ENCODE results near the gene TSPEAR.

The TSPEAR gene

DNA sequence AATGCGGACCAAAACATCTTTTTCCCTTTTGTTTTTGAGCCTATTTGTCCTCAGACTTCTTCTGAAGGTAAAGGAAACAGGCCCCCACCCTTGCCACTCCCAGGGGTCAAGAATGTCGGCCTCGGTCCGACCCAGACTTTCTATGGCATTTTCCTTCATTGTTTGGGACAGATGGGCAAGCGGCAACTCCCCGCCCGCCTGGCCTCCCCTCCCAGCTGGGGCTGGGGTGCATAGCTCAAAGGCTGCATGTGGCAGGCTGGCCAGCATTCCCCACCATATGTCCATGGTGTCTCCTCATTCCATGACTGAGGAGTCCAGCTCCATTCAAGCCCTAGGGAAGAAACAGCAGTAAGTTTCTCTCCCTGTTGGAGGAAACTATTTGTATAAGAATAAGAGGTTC is 29.4 kb upstream of the TSPEAR start:
- no peak for DNase-seq

- no peak for DNase-seq
Measured at GRCh38 chr21:44739316-44739715, 27.9 kb upstream of the TSPEAR start.

GRCh38 chr21:44738621-44739020 is 27.2 kb upstream of the TSPEAR start:
- no peak for DNase-seq

GRCh38 chr21:44737706-44738354 is 26.5 kb upstream of the TSPEAR start:
- DNase-seq, result no peak

DNA sequence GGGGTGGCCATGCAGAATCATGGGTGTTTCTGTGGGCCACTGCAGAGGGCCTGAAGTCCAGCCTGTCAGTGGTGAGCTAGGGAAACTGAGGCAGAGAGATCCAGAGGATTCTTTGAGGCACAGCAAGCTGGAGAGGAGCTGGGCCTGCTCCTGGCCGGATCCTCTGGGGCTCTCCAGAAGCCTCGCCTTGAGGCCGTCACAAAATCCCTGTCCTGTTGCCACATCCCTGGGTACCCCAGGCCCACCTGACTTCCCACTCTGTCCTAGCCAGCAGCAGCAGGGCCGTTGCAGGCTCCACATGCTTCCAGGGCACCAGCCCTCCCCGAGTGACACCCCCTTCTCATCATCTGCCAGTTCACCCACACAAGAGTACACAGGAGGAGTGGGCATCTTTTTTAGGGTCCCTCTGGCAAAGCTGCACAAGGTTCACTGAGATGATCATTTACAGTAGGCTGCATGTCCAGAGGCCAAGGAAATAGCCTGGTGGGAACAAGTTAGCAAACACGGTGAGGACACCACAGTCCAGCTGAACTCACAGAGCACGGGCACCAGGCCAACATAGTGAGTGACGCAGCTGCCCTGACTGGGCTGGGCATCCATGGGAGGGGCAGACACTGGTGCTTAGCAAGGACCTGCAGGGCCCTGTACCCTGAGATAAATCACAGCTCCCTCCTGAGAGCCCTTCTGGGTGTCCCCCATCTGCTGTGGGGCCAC is 25.1 kb upstream of the TSPEAR start:
- DNase-seq, result no peak

GRCh38 chr21:44735821-44736220 is 24.4 kb upstream of the TSPEAR start:
- DNase-seq, result no peak

GRCh38 chr21:44734841-44735240 is 23.5 kb upstream of the TSPEAR start:
- DNase-seq, result no peak

GRCh38 chr21:44734026-44734745 is 22.8 kb upstream of the TSPEAR start:
- DNase-seq, result no peak

- DNase-seq, result no peak
Measured at GRCh38 chr21:44732956-44733355, 21.6 kb upstream of the TSPEAR start.

DNA sequence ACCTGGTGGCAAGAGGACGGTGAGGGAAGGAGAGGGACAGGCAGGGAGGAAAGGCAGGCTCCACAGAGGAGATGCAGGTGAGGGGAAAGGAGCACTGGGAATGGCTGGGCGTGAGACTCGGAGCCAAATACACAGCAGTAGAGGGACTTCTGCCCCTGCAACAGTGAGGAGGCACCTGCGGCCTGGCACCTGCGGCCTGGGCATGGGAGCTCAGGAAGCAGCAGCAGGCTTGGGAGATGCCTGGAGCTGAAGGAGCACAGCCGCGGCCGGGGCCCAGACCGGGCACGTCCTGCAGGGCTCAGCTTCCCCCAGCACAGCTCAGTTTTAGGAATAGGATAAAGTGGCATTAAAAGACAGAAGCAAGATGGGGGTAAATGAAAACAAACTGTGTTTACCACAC is 20.9 kb upstream of the TSPEAR start:
- DNase-seq, result no peak

DNA sequence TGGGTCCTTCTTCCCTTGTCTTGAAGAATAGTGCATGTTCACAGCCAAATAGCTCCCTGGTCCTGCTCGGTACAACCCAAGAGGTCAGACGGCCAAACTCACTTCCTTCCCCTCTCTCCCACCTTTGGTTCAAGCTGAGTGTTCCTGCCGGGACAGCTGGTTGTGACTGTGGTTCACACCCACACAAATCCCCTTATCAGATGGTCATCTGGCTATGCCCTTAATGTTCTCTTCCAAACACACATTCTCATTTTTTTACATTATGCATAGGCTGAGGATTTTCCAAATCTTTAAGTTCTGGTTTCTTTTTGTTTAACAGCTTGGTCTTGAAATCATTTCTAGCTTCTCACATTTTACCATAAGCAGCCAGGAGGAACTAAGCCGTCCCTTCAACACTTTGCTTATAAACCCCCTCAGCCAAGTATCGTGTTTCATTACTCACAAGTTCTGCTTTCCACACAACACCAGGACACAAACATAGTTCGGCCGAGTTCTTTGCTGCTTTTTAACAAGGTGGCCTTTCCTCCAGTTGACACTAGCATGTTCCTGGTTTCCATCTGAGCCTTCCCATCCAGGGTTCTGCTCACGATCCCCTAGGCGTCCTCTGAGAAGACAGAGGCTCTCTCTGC is 19.7 kb upstream of the TSPEAR start:
- no peak for DNase-seq

- DNase-seq, result no peak
Measured at GRCh38 chr21:44730028-44730395, 18.6 kb upstream of the TSPEAR start.

- no peak for DNase-seq
Measured at GRCh38 chr21:44729336-44730027, 18.1 kb upstream of the TSPEAR start.

GRCh38 chr21:44728716-44729115 is 17.3 kb upstream of the TSPEAR start:
- no peak for DNase-seq

- DNase-seq, result no peak
Measured at GRCh38 chr21:44727757-44728156, 16.4 kb upstream of the TSPEAR start.

- no peak for DNase-seq
Measured at GRCh38 chr21:44727321-44727720, 15.9 kb upstream of the TSPEAR start.

- no peak for DNase-seq
Measured at GRCh38 chr21:44726826-44727225, 15.5 kb upstream of the TSPEAR start.

DNA sequence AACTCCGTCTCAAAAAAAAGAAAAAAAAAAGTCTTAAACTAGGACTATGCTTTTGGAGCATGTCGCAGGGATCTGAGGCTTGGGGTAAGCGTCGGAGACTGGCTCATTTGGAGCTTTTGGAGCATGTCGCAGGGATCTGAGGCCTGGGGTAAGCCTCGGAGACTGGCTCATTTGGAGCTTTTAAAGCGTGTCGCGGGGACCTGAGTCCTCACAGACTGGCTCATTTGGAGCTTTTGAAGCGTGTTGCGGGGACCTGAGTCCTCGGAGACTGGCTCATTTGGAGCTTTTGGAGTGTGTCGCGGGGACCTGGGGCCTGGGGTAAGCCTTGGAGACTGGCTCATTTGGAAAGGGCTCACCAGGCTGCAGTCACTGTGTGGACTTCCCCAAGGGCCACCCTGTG is 13.6 kb upstream of the TSPEAR start:
- no peak for DNase-seq

DNA sequence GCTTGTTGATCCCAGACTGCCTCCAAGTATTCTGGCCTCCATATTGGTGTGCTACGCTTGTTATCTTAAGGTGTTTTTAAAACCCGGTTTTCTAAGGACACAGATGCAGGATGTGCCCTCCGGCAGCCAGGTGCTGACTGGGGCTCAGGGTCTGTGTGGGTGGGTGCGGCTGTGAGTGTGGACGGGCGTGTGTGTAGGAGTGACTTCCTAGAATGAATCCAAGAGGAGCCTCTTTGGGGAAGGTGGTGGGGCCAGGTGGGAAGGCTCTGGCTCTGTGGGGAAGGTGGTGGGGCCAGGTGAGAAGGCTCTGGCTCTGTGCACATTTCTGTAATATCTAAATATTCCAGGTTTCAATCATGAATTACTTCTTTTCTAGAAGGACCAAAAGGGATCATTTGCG is 12.8 kb upstream of the TSPEAR start:
- no peak for DNase-seq

DNA sequence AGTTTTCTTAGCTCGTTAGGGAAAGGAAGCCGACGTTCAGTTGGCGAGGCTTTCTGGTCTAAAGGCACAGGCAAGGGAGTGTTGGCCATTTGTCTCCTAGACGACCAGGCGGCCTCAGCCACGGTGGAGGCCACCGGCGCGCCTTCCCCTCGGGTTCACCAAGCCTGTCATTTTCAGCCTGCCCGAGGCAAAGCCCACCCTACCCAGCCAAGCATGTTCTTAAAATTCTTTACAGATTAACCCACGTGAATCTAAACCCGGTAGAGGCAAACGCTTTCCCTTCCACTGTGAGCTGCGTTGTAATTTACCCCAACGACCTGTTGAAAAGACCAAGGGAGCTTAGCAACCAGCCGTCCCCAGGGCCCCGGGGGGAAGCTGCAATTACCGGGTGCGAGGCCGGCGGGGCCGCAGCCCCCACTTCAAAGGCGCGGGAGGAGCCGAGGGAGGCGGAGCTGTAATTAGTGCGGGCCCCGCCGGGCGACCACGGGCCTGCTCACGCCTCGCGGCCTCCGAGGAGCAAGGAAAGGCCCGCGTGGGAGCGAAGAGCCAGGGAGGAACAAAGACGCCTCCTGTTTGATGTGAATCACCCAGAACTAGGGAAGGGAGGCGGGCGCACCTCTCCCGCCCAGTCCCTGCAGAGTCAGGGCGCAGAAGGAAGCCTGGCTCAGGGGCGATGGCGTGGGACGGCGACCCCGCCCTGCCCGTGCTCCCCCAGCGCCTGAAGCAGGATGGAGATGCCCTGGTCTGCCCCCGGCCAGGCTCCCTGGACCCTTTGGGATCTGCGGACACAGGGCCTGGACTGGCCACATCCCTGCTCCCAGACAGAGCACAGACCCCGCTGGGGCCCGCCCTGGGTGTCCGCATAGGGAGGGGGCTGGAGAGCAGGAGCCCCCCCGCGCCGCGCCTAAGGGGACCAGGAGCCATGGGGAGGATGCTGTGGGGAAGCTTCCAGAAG is 12.1 kb upstream of the TSPEAR start:
- DNase-seq, result no peak

- DNase-seq, result no peak
Measured at GRCh38 chr21:44722731-44723130, 11.4 kb upstream of the TSPEAR start.

DNA sequence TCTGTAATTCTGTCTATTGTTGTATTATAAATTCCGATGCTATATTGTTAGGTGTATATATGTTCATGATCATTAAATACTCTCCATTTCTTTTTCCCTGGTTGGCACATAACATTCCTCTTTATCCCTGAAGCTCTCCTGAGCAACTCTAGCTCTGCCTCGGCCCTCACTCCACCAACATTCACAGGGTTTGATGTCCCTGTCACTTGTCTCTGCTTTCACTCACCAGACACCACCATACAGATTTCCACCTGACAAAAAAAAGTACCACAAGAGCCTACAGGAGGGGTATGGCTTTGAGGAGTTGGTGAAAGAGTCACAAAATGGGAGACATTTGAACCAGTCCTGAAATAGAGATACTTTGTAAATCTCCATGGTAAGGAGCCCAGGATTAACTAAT is 8.8 kb upstream of the TSPEAR start:
- no peak for DNase-seq

Measured in NCI-H82 (cell line).